Spleen (tissue), 11 donors: Measurements from ENCODE around the gene SLC26A1. TPM values are rescaled to one million over a fixed set of nuclear protein-coding genes. Genes with fewer than 3 reads are reported as not detected.

Experiments
- DNase-seq: peaks from one replicate; pipeline ENCODE4 v3.0.0-alpha.2; 2020
- H3K27ac ChIP-seq, 8 donors: fragments of 200-600 bp; sonication (generic) in 7 of 8; 1 replicate in 4 of 8; 2 replicates in 4 of 8; pipeline versions ENCODE4 v1.5.0 to v1.8.0; 2016 to 2021; ENCODE audit warnings: inconsistent platforms in 4 of 8, mild to moderate bottlenecking in 4 of 8, moderate library complexity in 1 of 8
- H3K27me3 ChIP-seq, 7 donors: fragments of 200-600 bp; sonication (generic) in 6 of 7; replicated peaks in 1 of 7; 1 replicate in 4 of 7; 2 replicates in 3 of 7; pipeline versions ENCODE4 v1.5.0 to v1.8.0; 2016 to 2021; ENCODE audit warnings: inconsistent platforms in 3 of 7, mild to moderate bottlenecking in 1 of 7
- H3K36me3 ChIP-seq, 6 donors: fragments of 200-600 bp; sonication (generic) in 5 of 6; 1 replicate in 4 of 6; 2 replicates in 2 of 6; pipeline versions ENCODE4 v1.5.0 to v1.8.0; 2016 to 2021; ENCODE audit warnings: inconsistent platforms in 2 of 6
- H3K4me1 ChIP-seq, 6 donors: fragments of 200-600 bp; sonication (generic) in 5 of 6; 1 replicate in 3 of 6; 2 replicates in 3 of 6; pipeline versions ENCODE4 v1.5.0 to v1.8.0; 2016 to 2021; ENCODE audit warnings: inconsistent platforms in 3 of 6
- H3K4me3 ChIP-seq, 8 donors: fragments of 200-600 bp; sonication (generic) in 7 of 8; 1 replicate in 4 of 8; 2 replicates in 4 of 8; pipeline versions ENCODE4 v1.5.0 to v1.8.0; 2016 to 2021; ENCODE audit warnings: inconsistent platforms in 4 of 8, mild to moderate bottlenecking in 4 of 8, moderate library complexity in 2 of 8
- H3K9me3 ChIP-seq, 8 donors: fragments of 200-600 bp; sonication (generic) in 7 of 8; 1 replicate in 4 of 8; 2 replicates in 4 of 8; pipeline versions ENCODE4 v1.5.0 to v1.8.0; 2016 to 2021; ENCODE audit warnings: inconsistent platforms in 4 of 8
- POLR2A ChIP-seq, 3 donors: fragments of 450-650 bp; IDR thresholded peaks; one replicate each; pipeline ENCODE4 v1.5.1; 2017; ENCODE audit warnings: antibody characterized with exemption in 3 of 3, mild to moderate bottlenecking in 1 of 3
- POLR2AphosphoS5 ChIP-seq, 3 donors: sonication (generic); formaldehyde crosslinking; IDR thresholded peaks; one replicate each; pipeline ENCODE4 v1.5.1; 2017; ENCODE audit warnings: antibody characterized with exemption in 3 of 3
- WGBS, 5 donors: extraction: QIAGEN DNeasy Blood & Tissue Kit in 3 of 5; methylation state at CpG; one replicate each; pipeline versions ENCODE4 v1.1.5 to v1.1.7; 2013 to 2018; 5-methylcytosine and 5-hydroxymethylcytosine counted together
- intact Hi-C: fragments of 100-400 bp; cut with DNase I; formaldehyde crosslinking; loops from one replicate; pipeline ENCODE4 v1.15.0; 2023; ENCODE audit warnings: low total_unique reads
- polyA plus RNA-seq, 3 donors: library from polyadenylated mRNA; stranded (reverse); fragments of 200-250 nt; gene quantifications; one replicate each; pipeline ENCODE4 v1.2.1, GENCODE V29; 2013
- total RNA-seq, 7 donors: library from RNA; depleted of rRNA in 3 of 7; stranded (reverse); fragments of >200 nt in 3 of 7; fragmentation: NEBNext Ultra II Directional in 4 of 7; extraction: Animal tissue kit (Norgen Biotek cat#: 25700) in 4 of 7; gene quantifications; one replicate each; pipeline versions ENCODE4 v1.1.0 to v1.2.1, GENCODE V29; 2016 to 2021
- TF ChIP-seq, protein P1 (sequence below), 11 experiments: fragments of 200-600 bp in 7 of 11; fragments of 450-650 bp in 4 of 11; sonication (generic) in 4 of 11; IDR thresholded peaks in 8 of 11; conservative IDR thresholded peaks in 3 of 11; 1 replicate in 7 of 11; 2 replicates in 4 of 11; pipeline versions ENCODE4 v1.4.0 to v1.8.0; 2016 to 2021; ENCODE audit warnings: antibody characterized with exemption in 11 of 11, inconsistent platforms in 4 of 11, mild to moderate bottlenecking in 1 of 11
- donor health status: healthy with polysubstance abuse.
- donor health status: DM: no; HTN: no; CAD: no; lungs with moderate emphysema.
- donor health status: DM: no; HTN: no; CAD: no.
- donor health status: Bipolar disorder and iron deficiency.
- donor health status: healthy.
- donor health status: DM: no; HTN: no; CAD: no.
- donor health status: DM: yes; HTN: yes; CAD: no.

Gene SLC26A1
- total and polyA plus RNA-seq, 10 donors, result 0.07 to 0.68 (median 0.24) TPM; not detected in 1

DNA sequence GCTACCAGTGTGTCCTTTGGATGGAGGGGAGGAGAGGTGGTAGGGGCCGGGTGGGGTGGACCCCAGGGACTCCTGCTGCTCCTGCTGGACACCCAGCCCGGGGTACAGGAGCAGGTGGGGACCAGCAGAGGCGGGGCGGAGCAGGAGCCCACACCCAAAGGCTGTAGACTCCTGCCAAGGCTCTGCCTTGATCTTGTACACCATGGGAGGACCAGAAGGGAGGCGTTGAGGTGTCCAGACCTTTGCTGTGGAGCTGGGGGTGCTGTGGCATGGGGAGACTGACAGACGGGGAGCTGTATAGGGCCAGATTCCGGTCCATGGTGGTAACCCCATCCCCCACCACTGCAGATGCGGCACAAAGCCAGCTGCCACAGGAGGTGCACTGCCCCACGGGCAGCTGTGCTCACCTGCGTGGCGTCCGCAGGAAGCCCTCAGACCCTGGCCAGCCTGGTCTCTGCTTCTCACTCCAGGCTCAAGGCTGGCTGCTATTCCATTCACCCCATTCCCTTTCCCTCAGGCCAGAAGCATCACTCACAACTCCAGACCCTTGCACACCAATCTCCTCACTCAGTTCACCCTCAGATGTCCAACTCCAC is 5.0 kb upstream of the SLC26A1 start:
- Histone ChIP-seq H3K36me3 (no peaks in the 10 kb centered on the region), H3K27me3 (peaks cover 8 to 74% (median 56%) of the 10 kb centered on the region in 7 donors), H3K9me3 (no peaks in the 10 kb centered on the region), H3K4me1 (peaks cover 13 to 56% (median 38%) of the 10 kb centered on the region in 6 donors), H3K4me3 (peak overlapping the region in 1 of 8 donors; percentile 60), H3K27ac (no peak overlapping the region)
- intact Hi-C loops, result no loop called here
- WGBS, 5 donors, result 46 to 70% (median 51%) methylated on average over 8 to 12 of the region's 12 CpGs
- TF ChIP-seq POLR2AphosphoS5 (IDR thresholded peaks at IDR 0.05) (peak in 1 of 3 donors; percentile 35), POLR2A (IDR thresholded peaks at IDR 0.05) (no peak)
- TF ChIP-seq, protein P1, sequence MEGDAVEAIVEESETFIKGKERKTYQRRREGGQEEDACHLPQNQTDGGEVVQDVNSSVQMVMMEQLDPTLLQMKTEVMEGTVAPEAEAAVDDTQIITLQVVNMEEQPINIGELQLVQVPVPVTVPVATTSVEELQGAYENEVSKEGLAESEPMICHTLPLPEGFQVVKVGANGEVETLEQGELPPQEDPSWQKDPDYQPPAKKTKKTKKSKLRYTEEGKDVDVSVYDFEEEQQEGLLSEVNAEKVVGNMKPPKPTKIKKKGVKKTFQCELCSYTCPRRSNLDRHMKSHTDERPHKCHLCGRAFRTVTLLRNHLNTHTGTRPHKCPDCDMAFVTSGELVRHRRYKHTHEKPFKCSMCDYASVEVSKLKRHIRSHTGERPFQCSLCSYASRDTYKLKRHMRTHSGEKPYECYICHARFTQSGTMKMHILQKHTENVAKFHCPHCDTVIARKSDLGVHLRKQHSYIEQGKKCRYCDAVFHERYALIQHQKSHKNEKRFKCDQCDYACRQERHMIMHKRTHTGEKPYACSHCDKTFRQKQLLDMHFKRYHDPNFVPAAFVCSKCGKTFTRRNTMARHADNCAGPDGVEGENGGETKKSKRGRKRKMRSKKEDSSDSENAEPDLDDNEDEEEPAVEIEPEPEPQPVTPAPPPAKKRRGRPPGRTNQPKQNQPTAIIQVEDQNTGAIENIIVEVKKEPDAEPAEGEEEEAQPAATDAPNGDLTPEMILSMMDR (IDR thresholded peaks at IDR 0.05 in 8 of 11, conservative IDR thresholded peaks at IDR 0.05 in 3 of 11), result no peak
- no peak for DNase-seq

DNA sequence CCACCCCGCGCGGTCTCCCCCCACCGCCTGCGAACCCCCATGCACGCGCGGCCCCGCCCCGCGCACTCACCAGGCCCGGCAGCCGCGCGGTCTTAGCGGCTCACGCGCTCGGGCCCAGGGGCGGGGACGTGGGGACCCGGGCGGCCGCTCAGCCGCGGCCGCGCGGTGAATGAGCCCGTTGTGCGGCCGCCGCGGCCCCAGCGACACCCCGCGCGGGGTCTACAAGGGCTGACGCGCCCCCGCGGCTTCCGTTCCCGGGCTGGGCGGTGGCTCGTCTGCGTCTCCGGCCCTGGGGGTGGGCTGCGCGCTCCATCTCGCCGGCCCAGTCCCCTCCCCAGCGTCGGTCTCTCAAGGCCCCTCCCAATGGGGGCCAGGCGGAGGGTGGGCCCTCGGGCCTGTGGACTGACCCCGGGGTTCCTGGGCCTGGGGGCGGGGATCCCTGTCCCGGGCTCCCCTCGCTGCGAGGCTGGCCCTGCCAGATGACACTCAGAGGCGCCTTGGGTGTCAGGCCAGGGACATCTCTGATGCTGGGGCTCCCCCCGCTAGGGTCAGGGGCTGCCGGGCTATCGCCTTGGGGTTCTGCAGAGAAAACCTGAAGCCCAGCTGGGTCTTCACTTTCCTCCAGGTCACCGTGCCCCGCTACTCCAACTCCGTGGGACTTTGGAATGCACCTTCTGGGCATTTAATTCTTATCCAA is 4.3 kb upstream of the SLC26A1 start:
- H3K27ac ChIP-seq, result no peak overlapping the region
- H3K4me1 ChIP-seq, result peaks cover 8 to 55% (median 37%) of the 10 kb centered on the region in 6 donors
- 3 to 22% (median 4%) methylated on average over 6 to 68 of the region's 68 CpGs for WGBS, 5 donors
- H3K27me3 ChIP-seq, result peaks cover 8 to 67% (median 50%) of the 10 kb centered on the region in 7 donors
- no peaks in the 10 kb centered on the region for H3K9me3 ChIP-seq
- H3K4me3 ChIP-seq, result peak overlapping the region in 5 of 8 donors; percentile 10 to 60 (median 25)
- TF ChIP-seq POLR2AphosphoS5 (IDR thresholded peaks at IDR 0.05), result peak in 1 of 3 donors; percentile 30
- no peak for TF ChIP-seq POLR2A (IDR thresholded peaks at IDR 0.05)
- TF ChIP-seq, protein P1 (IDR thresholded peaks at IDR 0.05 in 8 of 11, conservative IDR thresholded peaks at IDR 0.05 in 3 of 11), result no peak
- no peaks in the 10 kb centered on the region for H3K36me3 ChIP-seq
- DNase-seq, result no peak
- intact Hi-C loops, result no loop called here

DNA sequence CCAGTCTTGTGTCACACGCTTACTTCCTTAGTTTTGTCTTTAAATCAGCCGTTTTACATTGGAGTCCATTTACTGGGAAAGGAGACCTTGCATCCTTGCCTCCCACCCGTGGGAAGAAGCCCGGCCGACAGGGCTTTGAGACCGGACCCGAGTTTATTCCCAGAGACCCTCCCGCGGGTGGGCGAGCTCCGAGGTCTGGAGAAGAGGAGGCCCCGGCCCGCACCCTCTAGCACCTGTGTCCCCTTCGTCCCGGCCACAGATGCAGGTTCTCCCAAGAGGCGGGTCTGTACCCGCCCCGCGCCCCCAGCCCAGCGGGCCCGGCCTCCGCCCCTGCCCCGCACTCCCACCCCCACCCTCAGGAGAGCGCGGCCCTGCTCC is 3.8 kb upstream of the SLC26A1 start:
- Histone ChIP-seq H3K4me3 (peak overlapping the region in 4 of 8 donors; percentile 10 to 60 (median 34)), H3K27me3 (peaks cover 3 to 62% (median 44%) of the 10 kb centered on the region in 7 donors), H3K36me3 (peaks cover 0 to 2% (median 0%) of the 10 kb centered on the region in 6 donors), H3K9me3 (no peaks in the 10 kb centered on the region), H3K27ac (no peak overlapping the region), H3K4me1 (peaks cover 3 to 55% (median 36%) of the 10 kb centered on the region in 6 donors)
- no peak for DNase-seq
- TF ChIP-seq POLR2A (IDR thresholded peaks at IDR 0.05), result no peak
- TF ChIP-seq, protein P1 (IDR thresholded peaks at IDR 0.05 in 8 of 11, conservative IDR thresholded peaks at IDR 0.05 in 3 of 11), result no peak
- intact Hi-C loops, result no loop called here
- 7 to 21% (median 12%) methylated on average over 16 to 25 of the region's 25 CpGs for WGBS, 5 donors
